Glutamatergic neuron (in vitro differentiated cells): ENCODE measurements around the gene OR2A14. TPM values are rescaled to one million over a fixed set of nuclear protein-coding genes. Genes with fewer than 3 reads are reported as not detected.

Source experiments
- DNase-seq: peaks from one replicate; pipeline ENCODE4 v3.0.0; 2022
- H3K27ac Mint-ChIP-seq: one replicate; pipeline ENCODE4 v1.8.0; 2020; ENCODE audit warnings: mild to moderate bottlenecking, mixed read lengths, inconsistent platforms; ENCODE audit not compliant: unreplicated experiment
- H3K27me3 Mint-ChIP-seq: one replicate; pipeline ENCODE4 v1.8.0; 2020; ENCODE audit warnings: mild to moderate bottlenecking, moderate library complexity, mixed read lengths, inconsistent platforms; ENCODE audit not compliant: unreplicated experiment
- H3K36me3 Mint-ChIP-seq: one replicate; pipeline ENCODE4 v1.8.0; 2020; ENCODE audit warnings: mild to moderate bottlenecking, mixed read lengths, inconsistent platforms; ENCODE audit not compliant: unreplicated experiment
- H3K4me1 Mint-ChIP-seq: one replicate; pipeline ENCODE4 v1.8.0; 2020; ENCODE audit warnings: mild to moderate bottlenecking, low read depth, mixed read lengths, inconsistent platforms; ENCODE audit not compliant: unreplicated experiment
- H3K4me3 Mint-ChIP-seq: one replicate; pipeline ENCODE4 v1.8.0; 2020; ENCODE audit warnings: mild to moderate bottlenecking, mixed read lengths, inconsistent platforms; ENCODE audit not compliant: unreplicated experiment
- H3K9me3 Mint-ChIP-seq: one replicate; pipeline ENCODE4 v1.8.0; 2020; ENCODE audit warnings: mild to moderate bottlenecking, moderate library complexity, mixed read lengths, inconsistent platforms; ENCODE audit not compliant: unreplicated experiment
- total RNA-seq: library from RNA; stranded (reverse); fragmentation: NEBNext Ultra II Directional; extraction: Animal tissue kit (Norgen Biotek cat#: 25700); gene quantifications from one replicate; pipeline ENCODE4 v1.2.1, GENCODE V29; 2021; ENCODE audit not compliant: unreplicated experiment
- TF ChIP-seq, protein P1 (sequence below): fragments of 200-600 bp; sonication (generic); IDR thresholded peaks from one replicate; pipeline ENCODE4 v1.5.0; 2021; ENCODE audit not compliant: partially characterized antibody, unreplicated experiment

The OR2A14 gene
- total RNA-seq, 1 donor from 2014 or later: not detected

DNA sequence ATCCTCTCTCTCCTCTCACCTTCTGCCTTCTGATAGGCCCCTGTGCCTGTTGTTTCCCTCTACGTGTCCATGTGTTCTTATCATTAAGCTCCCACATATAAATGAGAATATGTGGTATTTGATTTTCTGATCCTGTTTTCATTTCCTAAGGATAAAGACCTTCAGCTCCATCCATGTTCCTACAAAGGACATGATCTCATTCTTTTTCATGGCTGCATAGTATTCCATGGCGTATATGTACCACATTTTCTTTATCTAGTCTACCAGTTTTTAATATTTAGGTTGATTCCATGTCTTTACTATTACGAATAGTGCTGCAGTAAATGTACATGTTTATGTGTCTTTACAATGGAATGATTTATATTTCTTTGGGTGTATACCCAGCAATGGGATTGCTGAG, 32.3 kb upstream of the OR2A14 start:
- TF ChIP-seq, protein P1, sequence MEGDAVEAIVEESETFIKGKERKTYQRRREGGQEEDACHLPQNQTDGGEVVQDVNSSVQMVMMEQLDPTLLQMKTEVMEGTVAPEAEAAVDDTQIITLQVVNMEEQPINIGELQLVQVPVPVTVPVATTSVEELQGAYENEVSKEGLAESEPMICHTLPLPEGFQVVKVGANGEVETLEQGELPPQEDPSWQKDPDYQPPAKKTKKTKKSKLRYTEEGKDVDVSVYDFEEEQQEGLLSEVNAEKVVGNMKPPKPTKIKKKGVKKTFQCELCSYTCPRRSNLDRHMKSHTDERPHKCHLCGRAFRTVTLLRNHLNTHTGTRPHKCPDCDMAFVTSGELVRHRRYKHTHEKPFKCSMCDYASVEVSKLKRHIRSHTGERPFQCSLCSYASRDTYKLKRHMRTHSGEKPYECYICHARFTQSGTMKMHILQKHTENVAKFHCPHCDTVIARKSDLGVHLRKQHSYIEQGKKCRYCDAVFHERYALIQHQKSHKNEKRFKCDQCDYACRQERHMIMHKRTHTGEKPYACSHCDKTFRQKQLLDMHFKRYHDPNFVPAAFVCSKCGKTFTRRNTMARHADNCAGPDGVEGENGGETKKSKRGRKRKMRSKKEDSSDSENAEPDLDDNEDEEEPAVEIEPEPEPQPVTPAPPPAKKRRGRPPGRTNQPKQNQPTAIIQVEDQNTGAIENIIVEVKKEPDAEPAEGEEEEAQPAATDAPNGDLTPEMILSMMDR: no peak
- no peak for DNase-seq
- no peaks in the 10 kb centered on the region for H3K27me3 Mint-ChIP-seq
- H3K27ac Mint-ChIP-seq: no peak overlapping the region
- H3K4me3 Mint-ChIP-seq: no peak overlapping the region
- no peaks in the 10 kb centered on the region for H3K4me1 Mint-ChIP-seq
- H3K9me3 Mint-ChIP-seq: no peaks in the 10 kb centered on the region
- H3K36me3 Mint-ChIP-seq: no peaks in the 10 kb centered on the region

DNA sequence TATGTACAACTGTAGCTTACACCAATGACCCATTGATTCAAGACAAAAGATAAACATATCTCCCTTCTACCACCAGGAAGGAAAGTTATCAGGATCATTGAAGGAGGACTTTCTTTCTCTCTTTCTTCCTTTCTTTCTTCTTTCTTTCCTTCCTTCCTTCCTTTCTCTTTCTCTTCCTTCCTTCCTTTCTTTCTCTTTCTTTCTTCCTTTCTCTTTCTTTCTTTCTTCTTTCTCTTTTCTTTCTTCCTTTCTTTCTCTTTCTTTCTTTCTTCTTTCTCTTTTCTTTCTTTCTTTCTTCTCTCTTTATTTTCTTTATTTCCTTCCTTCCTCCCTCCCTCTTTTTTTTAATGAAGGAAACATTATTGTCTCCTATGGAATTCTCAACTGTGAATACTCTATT, 24.2 kb upstream of the OR2A14 start:
- Mint-ChIP-seq H3K36me3 (no peaks in the 10 kb centered on the region), H3K9me3 (no peaks in the 10 kb centered on the region), H3K27ac (no peak overlapping the region), H3K4me1 (peaks cover 2% of the 10 kb centered on the region), H3K27me3 (no peaks in the 10 kb centered on the region), H3K4me3 (no peak overlapping the region)
- no peak for DNase-seq
- TF ChIP-seq, protein P1: no peak

DNA sequence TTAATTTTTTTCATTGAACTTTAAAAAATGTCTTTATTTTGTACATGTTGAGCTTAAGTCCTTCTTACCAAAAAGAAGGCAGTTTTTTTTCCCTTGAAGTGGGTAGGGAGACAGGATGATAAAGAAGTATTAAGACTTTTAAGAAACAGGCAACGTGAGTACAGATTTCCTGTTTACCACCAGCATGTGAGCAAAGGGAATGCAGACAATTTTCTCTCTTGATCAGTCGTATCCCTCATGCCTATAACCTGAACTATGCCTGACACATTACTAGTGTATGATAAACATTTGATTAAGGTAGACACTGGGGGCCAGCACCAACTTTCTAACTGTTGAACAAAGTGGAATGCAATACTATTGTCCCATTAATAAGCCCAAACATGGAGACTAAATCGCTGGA, 22.4 kb upstream of the OR2A14 start:
- peaks cover 2% of the 10 kb centered on the region for H3K4me1 Mint-ChIP-seq
- no peak for DNase-seq
- H3K4me3 Mint-ChIP-seq: no peak overlapping the region
- H3K27ac Mint-ChIP-seq: no peak overlapping the region
- H3K9me3 Mint-ChIP-seq: no peaks in the 10 kb centered on the region
- TF ChIP-seq, protein P1: no peak
- H3K36me3 Mint-ChIP-seq: no peaks in the 10 kb centered on the region
- H3K27me3 Mint-ChIP-seq: no peaks in the 10 kb centered on the region

DNA sequence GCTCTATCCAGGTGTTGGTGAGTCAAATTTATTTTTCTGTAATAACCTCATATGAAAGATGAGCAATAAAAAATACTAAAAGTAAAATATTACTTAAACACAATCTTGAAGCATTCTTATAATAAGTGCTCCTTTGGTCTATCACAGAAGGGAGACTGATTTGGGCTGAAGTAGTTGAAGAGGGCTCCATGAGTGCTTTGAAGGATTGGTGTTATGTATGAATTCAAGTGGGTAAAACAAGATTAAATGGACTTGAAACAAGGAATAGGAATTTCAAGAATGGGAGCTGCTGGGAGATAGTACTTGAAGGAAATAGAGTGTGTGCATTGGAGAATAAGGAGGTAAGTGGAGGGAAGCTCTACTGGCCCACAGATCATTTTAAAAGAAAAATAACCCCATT, 20.9 kb upstream of the OR2A14 start:
- DNase-seq: no peak
- H3K27me3 Mint-ChIP-seq: no peaks in the 10 kb centered on the region
- H3K4me3 Mint-ChIP-seq: no peak overlapping the region
- no peak overlapping the region for H3K27ac Mint-ChIP-seq
- peaks cover 2% of the 10 kb centered on the region for H3K4me1 Mint-ChIP-seq
- TF ChIP-seq, protein P1: no peak
- H3K9me3 Mint-ChIP-seq: no peaks in the 10 kb centered on the region
- H3K36me3 Mint-ChIP-seq: no peaks in the 10 kb centered on the region

DNA sequence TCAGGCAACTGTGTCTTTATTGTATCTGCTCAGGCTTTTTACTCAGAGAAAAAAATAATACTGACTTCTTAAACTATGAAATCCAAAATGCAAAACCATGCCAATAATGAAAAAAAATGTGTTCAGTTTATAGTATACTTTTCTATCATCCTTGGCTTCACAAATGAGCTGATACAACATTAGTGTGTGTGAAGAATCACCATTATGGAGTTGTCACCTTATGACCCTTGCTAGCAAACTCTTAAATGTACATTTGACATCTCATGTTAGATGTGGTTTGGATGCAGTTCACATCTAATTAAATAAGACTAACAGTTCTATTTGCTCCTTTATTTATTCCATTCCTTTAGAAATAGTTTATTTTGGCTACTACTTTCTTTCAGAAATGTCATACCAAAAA, 17.8 kb upstream of the OR2A14 start:
- no peak for DNase-seq
- Mint-ChIP-seq H3K36me3 (no peaks in the 10 kb centered on the region), H3K4me1 (peaks cover 2% of the 10 kb centered on the region), H3K4me3 (no peak overlapping the region), H3K27me3 (no peaks in the 10 kb centered on the region), H3K27ac (no peak overlapping the region), H3K9me3 (no peaks in the 10 kb centered on the region)
- TF ChIP-seq, protein P1: no peak
